HepG2 (cell line): ENCODE measurements around the gene ERF. TPM values are rescaled to one million over a fixed set of nuclear protein-coding genes. Genes with fewer than 3 reads are reported as not detected.

ENCODE experiments used
- ATF1 ChIP-seq: IDR thresholded peaks from 2 replicates; pipeline ENCODE4 v1.6.1; 2016; ENCODE audit warnings: mild to moderate bottlenecking, control low read depth
- DNMT1 ChIP-seq: sonication (generic); formaldehyde crosslinking; IDR thresholded peaks from 2 replicates; pipeline ENCODE4 v1.5.1; 2020; ENCODE audit warnings: mild to moderate bottlenecking, missing genetic modification reagents
- FOXA3 ChIP-seq: IDR thresholded peaks from 2 replicates; pipeline ENCODE4 v1.6.1; 2016; ENCODE audit warnings: missing genetic modification reagents, missing compliant biosample characterization
- FOXJ3 ChIP-seq: sonication (generic); formaldehyde crosslinking; IDR thresholded peaks from 2 replicates; pipeline ENCODE4 v1.4.0; 2020; ENCODE audit warnings: missing genetic modification reagents, mild to moderate bottlenecking, borderline replicate concordance
- IKZF5 ChIP-seq: IDR thresholded peaks from 2 replicates; pipeline ENCODE4 v1.6.1; 2018; ENCODE audit warnings: missing genetic modification reagents, mild to moderate bottlenecking, missing compliant biosample characterization
- KAT8 ChIP-seq: IDR thresholded peaks from 2 replicates; pipeline ENCODE4 v1.6.1; 2016; ENCODE audit warnings: missing genetic modification reagents, missing compliant biosample characterization
- KLF16 ChIP-seq, 2 experiments: sonication (generic) in 1 of 2; formaldehyde crosslinking in 1 of 2; IDR thresholded peaks; 2 replicates each; pipeline versions ENCODE4 v1.6.1 to v1.8.0; 2016 to 2023; ENCODE audit warnings: missing genetic modification reagents in 2 of 2, missing compliant biosample characterization in 1 of 2
- MLX ChIP-seq: IDR thresholded peaks from 2 replicates; pipeline ENCODE4 v1.6.1; 2016
- MYC ChIP-seq: sonication (generic); formaldehyde crosslinking; IDR thresholded peaks from 2 replicates; pipeline ENCODE4 v1.9.0; 2021; ENCODE audit warnings: missing genetic modification reagents, borderline replicate concordance
- POLR2G ChIP-seq: fragments of 200-400 bp; formaldehyde crosslinking; IDR thresholded peaks from 2 replicates; pipeline ENCODE4 v1.6.1; 2018; ENCODE audit warnings: mild to moderate bottlenecking, low read depth, low read length, moderate library complexity
- PRDM10 ChIP-seq: sonication (generic); formaldehyde crosslinking; IDR thresholded peaks from 2 replicates; pipeline ENCODE4 v1.4.0; 2020; ENCODE audit warnings: low read depth, missing genetic modification reagents
- RAD21 ChIP-seq: fragments of 450-650 bp; formaldehyde crosslinking; IDR thresholded peaks from 2 replicates; pipeline ENCODE4 v1.5.0; 2020; ENCODE audit warnings: mild to moderate bottlenecking
- USF2 ChIP-seq, 2 experiments: sonication (generic) in 1 of 2; formaldehyde crosslinking in 1 of 2; IDR thresholded peaks; 2 replicates each; pipeline versions ENCODE4 v1.5.1 to v1.6.1; 2011 to 2020; ENCODE audit warnings: borderline replicate concordance in 1 of 2, low read depth in 1 of 2, low read length in 1 of 2, mild to moderate bottlenecking in 1 of 2, missing genetic modification reagents in 1 of 2, moderate library complexity in 1 of 2
- ZBTB33 ChIP-seq: sonication (generic); formaldehyde crosslinking; IDR thresholded peaks from 2 replicates; pipeline ENCODE4 v1.4.0; 2020; ENCODE audit warnings: missing genetic modification reagents
- ZKSCAN1 ChIP-seq: fragments of 150-350 bp; IDR thresholded peaks from 2 replicates; pipeline ENCODE4 v1.6.1; 2014; ENCODE audit warnings: low read length
- ZNF513 ChIP-seq: sonication (generic); formaldehyde crosslinking; conservative IDR thresholded peaks from 2 replicates; pipeline ENCODE4 v1.5.0; 2020; ENCODE audit warnings: missing genetic modification reagents
- polyA plus RNA-seq, 8 experiments: library from polyadenylated mRNA; depleted of rRNA in 3 of 8; stranded (reverse) in 7 of 8; unstranded in 1 of 8; fragments of >200 nt; fragmentation: Illumina TruSeq in 4 of 8; extraction: Trizol in 4 of 8; gene quantifications; 2 replicates each; pipeline versions ENCODE4 v1.2.1 to v1.2.3, GENCODE V29; 2011 to 2016; ENCODE audit warnings: low read depth in 4 of 8, missing spikeins in 1 of 8, mixed read lengths in 1 of 8; ENCODE audit not compliant: insufficient read depth in 1 of 8
- total RNA-seq, 5 experiments: library from RNA; depleted of rRNA; stranded (reverse); fragments of >200 nt; fragmentation: Illumina TruSeq; extraction: Trizol; gene quantifications; 2 replicates each; pipeline ENCODE4 v1.2.3, GENCODE V29; 2016; ENCODE audit warnings: low read depth in 1 of 5

ERF gene
- total and polyA plus RNA-seq, 2 of the 13 experiments (the other 11 are each of a cell fraction or from before 2014, with no cell fraction given) = 67.1 to 69.9 TPM

GRCh38 chr19:42244347-42245220 is 10.3 kb downstream of the ERF start (continued):
- peak; percentile 57 for TF ChIP-seq USF2 (IDR thresholded peaks at IDR 0.05; ENCODE audit: low read depth, low read length)
- TF ChIP-seq USF2 (CRISPR knock-in tag; IDR thresholded peaks at IDR 0.05; ENCODE audit: borderline replicate concordance) = peak; percentile 68; the same call in 1 of the 2 replicates
- TF ChIP-seq DNMT1 (CRISPR knock-in tag) = no peak
- peak; percentile 53 for TF ChIP-seq RAD21
- TF ChIP-seq MYC (CRISPR knock-in tag) = peak; percentile 87
- TF ChIP-seq PRDM10 (CRISPR knock-in tag) = peak; percentile 33; the same call in 1 of the 2 replicates
- 0 out of 2 replicates have a peak, but pooled peaks have one; percentile 11 for TF ChIP-seq ZBTB33 (CRISPR knock-in tag)
- TF ChIP-seq FOXJ3 = peak; percentile 30; the same call in 1 of the 2 replicates
- peak; percentile 76 for TF ChIP-seq KAT8 (CRISPR knock-in tag)
- TF ChIP-seq POLR2G = peak; percentile 58
- TF ChIP-seq ZKSCAN1 = no peak
- TF ChIP-seq IKZF5 (CRISPR knock-in tag) = peak; percentile 26; the same call in 1 of the 2 replicates
- TF ChIP-seq KLF16 (CRISPR knock-in tag; IDR thresholded peaks at IDR 0.05) = peak in 1 of 2 experiments; percentile 43; a peak in 1 of 4 replicates
- peak; percentile 18; the same call in 1 of the 2 replicates for TF ChIP-seq FOXA3
- no peak for TF ChIP-seq MLX (CRISPR knock-in tag)
- peak; percentile 89 for TF ChIP-seq ATF1 (CRISPR knock-in tag)
- TF ChIP-seq ZNF513 (CRISPR knock-in tag) = no peak
